GM19467 (cell line): ENCODE measurements around the gene KRTAP10-2.
"Not testable (repeated sequence)": the region's sequence is repeated elsewhere in the genome, so short reads cannot be mapped to it uniquely, and the experiment has no call there.

Experiments
- ATAC-seq: cut with Tn5 transposase; IDR thresholded peaks from one replicate; pipeline ENCODE4 v1.9.1; 2021; ENCODE audit warnings: mild to moderate bottlenecking, moderate library complexity; ENCODE audit not compliant: unreplicated experiment

KRTAP10-2 gene

GRCh38 chr21:44503006-44503889, 48.1 kb downstream of the KRTAP10-2 start:
- ATAC-seq: not testable (repeated sequence)

GRCh38 chr21:44502171-44502958, 48.9 kb downstream of the KRTAP10-2 start:
- no peak for ATAC-seq
